Measurements from ENCODE around the gene VKORC1. TPM values are rescaled to one million over a fixed set of nuclear protein-coding genes. Genes with fewer than 3 reads are reported as not detected.
"Not testable (repeated sequence)": the region's sequence is repeated elsewhere in the genome, so short reads cannot be mapped to it uniquely, and the experiment has no call there.

VKORC1 gene
- total RNA-seq, 2 donors from 2014 or later = 65.2 to 84.6 TPM

DNA sequence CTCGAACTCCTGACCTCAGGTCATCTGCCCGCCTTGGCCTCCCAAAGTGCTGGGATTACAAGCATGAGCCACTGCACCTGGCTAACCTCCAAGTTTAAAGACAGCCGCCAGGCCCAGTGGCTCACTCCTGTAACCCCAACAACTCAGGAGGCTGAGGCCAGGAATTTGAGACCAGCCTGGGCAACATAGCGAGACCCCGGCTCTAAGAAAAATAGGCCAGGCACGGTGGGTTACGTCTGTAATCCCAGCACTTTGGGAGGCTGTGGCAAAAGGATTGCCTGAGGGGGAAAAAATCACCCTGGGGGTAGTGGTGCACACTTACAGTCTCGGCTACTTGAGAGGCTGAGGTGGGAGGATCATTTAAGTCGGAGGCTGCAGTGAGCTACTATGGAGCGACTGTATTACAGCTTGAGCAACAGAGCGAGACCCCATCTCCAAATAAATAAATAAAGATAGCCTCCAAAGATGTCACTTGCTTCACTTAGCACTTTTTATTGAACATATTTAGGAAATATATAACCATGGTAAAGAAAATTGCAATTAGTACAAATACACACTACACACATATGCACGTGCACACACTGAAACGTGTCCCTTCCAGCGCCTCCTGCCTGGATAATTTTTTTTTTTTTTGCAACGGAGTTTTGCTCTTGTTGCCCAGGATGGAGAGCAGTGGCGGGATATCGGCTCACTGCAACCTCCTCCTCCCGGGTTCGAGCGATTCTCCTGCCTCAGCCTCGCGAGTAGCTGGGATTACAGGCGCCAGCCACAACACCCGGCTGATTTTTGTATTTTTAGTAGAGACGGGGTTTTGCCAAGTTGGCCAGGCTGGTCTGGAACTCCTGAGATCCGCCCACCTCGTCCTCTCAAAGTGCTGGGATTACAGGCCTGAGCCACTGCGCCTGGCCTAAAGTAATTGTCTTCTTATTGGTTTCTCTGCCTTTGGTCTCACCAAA, 12.2 kb upstream of the VKORC1 start:
- H3K27me3 Mint-ChIP-seq = no peaks in the 10 kb centered on the region
- H3K4me1 Mint-ChIP-seq (ENCODE audit: low read depth in 2 of 2) = peaks cover 17 to 20% of the 10 kb centered on the region in 2 donors
- H3K9me3 Mint-ChIP-seq = no peaks in the 10 kb centered on the region

DNA sequence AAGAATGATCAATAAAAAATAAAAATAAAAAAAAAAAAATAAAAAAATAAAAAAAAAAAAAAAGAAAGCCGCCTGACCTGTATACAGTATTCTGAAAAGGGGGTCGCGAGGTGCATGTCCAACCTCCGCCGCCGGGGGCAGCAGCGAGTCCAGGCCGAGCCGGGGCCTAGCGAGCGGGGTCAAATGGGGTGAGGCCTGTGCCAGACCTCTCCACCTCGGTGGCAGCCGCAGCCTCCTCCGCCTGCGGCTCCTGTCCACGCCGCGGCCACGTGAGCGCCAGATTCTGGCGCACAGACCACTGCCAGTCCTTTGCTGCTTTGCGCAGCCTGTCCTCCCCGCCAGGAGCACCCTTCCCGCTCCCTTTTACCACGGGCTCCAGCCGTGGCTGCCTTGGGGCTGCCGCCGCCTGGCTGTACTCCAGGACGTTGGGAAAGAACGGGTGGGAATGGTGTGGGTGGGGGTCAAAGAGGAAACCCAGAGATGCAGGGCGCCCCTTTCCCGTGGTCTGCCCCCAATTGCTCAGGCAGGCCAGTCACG, 11.1 kb upstream of the VKORC1 start:
- H3K9me3 Mint-ChIP-seq = no peaks in the 10 kb centered on the region
- no peaks in the 10 kb centered on the region for H3K36me3 Mint-ChIP-seq
- DNase-seq (ENCODE audit: low spot score) (peak; percentile 88), ATAC-seq (peak; percentile 84 to 88)
- peak overlapping the region; percentile 41 to 72 for H3K27ac Mint-ChIP-seq
- peaks cover 17 to 20% of the 10 kb centered on the region in 2 donors for H3K4me1 Mint-ChIP-seq (ENCODE audit: low read depth in 2 of 2)
- no peaks in the 10 kb centered on the region for H3K27me3 Mint-ChIP-seq
- H3K4me3 Mint-ChIP-seq = no peak overlapping the region

More for the DNA sequence above, 12.2 kb upstream of the VKORC1 start:
- H3K4me3 Mint-ChIP-seq = no peak overlapping the region
- no peak for ATAC-seq
- peak overlapping the region in 1 of 2 donors; percentile 85 for H3K27ac Mint-ChIP-seq
- no peak for DNase-seq (ENCODE audit: low spot score)
- no peaks in the 10 kb centered on the region for H3K36me3 Mint-ChIP-seq

DNA sequence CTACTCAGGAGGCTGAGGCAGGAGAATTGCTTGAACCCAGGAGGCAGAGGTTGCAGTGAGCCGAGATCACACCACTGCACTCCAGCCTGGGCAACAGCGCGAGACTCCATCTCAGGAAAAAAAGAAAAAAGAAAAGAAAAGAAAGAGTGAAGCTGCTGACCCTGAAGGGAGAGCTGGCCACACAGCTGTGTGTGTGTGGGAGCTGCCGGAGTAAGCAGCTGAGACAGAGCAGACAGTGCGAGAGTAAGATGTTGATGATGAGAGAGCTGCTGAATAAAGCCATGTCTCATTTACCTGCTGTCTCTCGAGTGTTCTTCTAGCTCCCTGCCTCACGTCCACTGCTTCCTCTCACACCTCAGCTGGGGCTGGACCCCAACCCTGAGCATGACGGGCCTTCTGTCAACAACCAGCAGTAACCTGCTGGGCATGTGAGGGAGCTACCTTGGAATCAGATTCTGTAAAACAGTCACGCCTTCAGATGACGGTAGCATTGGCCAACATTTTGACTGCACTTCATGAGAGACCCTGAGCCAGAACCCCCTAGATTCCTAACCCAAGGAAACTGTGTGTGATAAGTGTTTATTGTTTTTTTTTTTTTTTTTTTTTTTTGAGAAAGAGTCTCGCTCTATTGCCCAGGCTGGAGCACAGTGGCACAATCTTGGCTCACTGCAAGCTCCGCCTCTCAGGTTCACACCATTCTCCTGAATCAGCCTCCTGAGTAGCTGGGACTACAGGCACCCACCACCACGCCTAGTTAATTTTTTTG, 6.5 kb upstream of the VKORC1 start:
- H3K9me3 Mint-ChIP-seq = not testable (repeated sequence)

DNA sequence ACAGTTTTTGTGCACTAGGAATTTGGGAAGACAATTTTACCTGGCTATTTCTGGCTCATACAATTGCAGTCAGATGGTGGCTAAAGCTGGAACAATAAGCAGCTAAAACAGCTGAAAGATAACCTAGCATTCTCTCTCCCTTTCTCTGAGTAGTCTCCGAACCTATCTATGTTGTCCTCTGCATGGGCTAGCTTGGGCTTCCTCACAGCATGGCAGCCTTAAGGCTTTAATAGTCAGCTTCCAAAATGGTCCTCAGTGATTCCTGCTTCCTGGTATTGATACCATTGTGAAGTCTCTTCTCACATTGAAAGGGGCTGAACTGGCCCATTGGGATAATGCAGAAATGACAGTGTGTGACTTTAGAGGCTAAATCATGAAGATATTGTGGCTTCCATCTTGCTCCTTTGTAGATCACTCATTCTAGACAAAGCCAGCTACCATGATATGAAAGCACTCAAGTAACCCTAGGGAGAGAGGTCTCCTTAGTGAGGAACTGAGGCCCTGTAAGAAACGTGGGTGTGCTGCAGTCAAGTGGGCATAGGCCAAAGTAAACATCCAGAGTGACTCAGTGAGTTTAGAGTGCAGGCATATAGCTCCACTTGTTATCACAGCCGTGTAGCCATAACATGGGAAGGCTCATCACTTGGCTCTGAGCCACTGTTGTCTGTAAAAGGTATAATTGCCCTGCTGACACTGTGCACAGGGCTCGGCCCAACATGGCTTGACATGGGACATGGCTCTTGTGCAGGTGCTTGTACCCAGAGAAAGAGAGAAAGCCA, 5.5 kb upstream of the VKORC1 start:
- no peaks in the 10 kb centered on the region for H3K27me3 Mint-ChIP-seq
- ATAC-seq = no peak
- no peak overlapping the region for H3K27ac Mint-ChIP-seq
- H3K4me1 Mint-ChIP-seq (ENCODE audit: low read depth in 2 of 2) = peaks cover 10 to 13% of the 10 kb centered on the region in 2 donors
- no peak overlapping the region for H3K4me3 Mint-ChIP-seq
- no peak for DNase-seq (ENCODE audit: low spot score)
- H3K9me3 Mint-ChIP-seq = no peaks in the 10 kb centered on the region
- no peaks in the 10 kb centered on the region for H3K36me3 Mint-ChIP-seq

More for the DNA sequence above, 6.5 kb upstream of the VKORC1 start:
- not testable (repeated sequence) for H3K36me3 Mint-ChIP-seq; H3K4me3 Mint-ChIP-seq; H3K27ac Mint-ChIP-seq; DNase-seq (ENCODE audit: low spot score); ATAC-seq; H3K4me1 Mint-ChIP-seq (ENCODE audit: low read depth in 2 of 2); H3K27me3 Mint-ChIP-seq

DNA sequence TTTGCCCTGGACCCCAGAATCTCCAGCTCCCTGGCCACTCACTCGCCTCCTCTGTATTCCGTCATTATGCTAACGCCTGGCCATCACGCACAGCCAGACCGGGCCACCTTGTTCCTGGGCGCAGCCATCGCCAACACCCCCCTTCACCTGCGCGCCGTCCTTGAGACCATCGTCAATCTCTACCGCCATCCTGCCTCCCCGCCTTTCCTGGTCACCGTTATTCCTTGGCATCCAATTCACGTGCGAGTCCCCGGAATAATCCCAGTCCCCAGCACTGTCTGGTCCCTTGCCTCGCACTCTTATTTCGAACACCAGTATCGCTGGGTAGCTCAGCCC, 541 bp downstream of the VKORC1 start:
- Mint-ChIP-seq H3K36me3 (no peaks in the 10 kb centered on the region), H3K9me3 (no peaks in the 10 kb centered on the region), H3K27ac (peak overlapping the region; percentile 69 to 83), H3K4me1 (ENCODE audit: low read depth in 2 of 2) (peaks cover 21 to 24% of the 10 kb centered on the region in 2 donors), H3K4me3 (peak overlapping the region; percentile 88), H3K27me3 (no peaks in the 10 kb centered on the region)
- DNase-seq (ENCODE audit: low spot score) (no peak), ATAC-seq (no peak)

DNA sequence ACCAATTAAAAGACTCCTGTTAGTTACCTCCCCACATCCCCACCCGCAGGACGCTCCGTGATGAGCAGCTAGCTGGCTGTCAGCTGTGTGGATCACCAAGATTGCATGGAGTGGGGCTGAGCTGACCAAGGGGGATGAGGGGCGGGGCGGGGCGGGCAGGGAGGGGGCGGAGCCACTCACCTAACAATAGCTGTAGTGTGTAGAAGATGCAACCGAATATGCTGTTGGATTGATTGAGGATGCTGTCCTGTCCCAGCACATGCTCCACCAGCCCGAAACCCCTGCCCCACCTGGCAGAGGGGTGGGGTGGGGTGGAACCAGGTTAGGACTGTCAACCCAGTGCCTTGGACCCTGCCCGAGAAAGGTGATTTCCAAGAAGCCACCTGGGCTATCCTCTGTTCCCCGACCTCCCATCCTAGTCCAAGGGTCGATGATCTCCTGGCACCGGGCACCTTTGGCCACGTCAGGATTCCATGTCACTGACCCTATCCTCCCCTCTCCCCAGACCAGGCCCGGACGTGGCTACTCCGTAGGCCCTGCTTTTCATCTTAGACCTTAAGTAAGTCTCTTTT, 1.4 kb downstream of the VKORC1 start:
- ATAC-seq = no peak
- Mint-ChIP-seq H3K4me1 (ENCODE audit: low read depth in 2 of 2) (peaks cover 21 to 24% of the 10 kb centered on the region in 2 donors), H3K27ac (no peak overlapping the region), H3K9me3 (no peaks in the 10 kb centered on the region), H3K36me3 (no peaks in the 10 kb centered on the region), H3K27me3 (no peaks in the 10 kb centered on the region), H3K4me3 (no peak overlapping the region)
- DNase-seq (ENCODE audit: low spot score) = no peak

DNA sequence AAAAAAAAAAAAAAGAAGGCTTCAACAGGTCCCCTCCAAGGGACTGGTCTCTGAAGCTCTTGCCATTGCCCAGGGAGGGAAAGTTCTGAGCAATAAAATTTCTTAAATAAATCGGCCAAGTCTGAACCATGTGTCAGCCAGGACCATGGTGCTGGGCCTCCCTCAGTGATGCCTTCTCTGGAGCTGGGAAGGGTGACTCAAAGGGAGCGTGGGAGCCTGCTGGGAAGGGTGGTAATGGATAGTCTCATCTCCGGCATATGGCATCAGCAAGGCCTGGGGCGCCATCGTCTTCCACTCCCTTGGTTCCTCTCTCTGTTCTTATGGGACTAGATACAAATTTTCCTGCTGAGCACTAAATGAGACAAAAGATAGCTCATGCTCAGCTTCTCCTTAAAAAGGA, 2.3 kb downstream of the VKORC1 start:
- Mint-ChIP-seq H3K9me3 (no peaks in the 10 kb centered on the region), H3K27me3 (no peaks in the 10 kb centered on the region), H3K36me3 (no peaks in the 10 kb centered on the region), H3K27ac (no peak overlapping the region), H3K4me1 (ENCODE audit: low read depth in 2 of 2) (peaks cover 21 to 24% of the 10 kb centered on the region in 2 donors), H3K4me3 (peak overlapping the region; percentile 27)
- no peak for ATAC-seq
- no peak for DNase-seq (ENCODE audit: low spot score)

DNA sequence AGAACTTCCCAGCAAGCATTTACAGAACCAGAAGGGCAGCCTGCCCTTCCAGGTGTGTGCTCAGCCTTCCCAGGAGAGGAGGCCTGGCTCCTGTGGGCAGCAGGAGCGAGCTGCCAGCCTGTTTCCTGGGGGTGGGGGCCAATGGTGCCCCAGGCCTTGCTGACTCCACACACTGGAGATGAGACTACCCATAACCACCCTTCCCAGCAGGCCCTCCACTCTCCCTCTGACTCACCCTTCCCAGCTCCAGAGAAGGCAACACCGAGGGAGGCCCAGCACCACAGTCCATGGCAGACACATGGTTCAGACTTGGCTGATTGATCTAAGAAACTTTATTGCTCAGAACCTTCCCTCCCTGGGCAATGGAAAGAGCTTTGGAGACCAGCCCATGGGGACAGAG, 4.1 kb downstream of the VKORC1 start:
- no peak for ATAC-seq
- H3K36me3 Mint-ChIP-seq = no peaks in the 10 kb centered on the region
- no peak overlapping the region for H3K4me3 Mint-ChIP-seq
- no peaks in the 10 kb centered on the region for H3K9me3 Mint-ChIP-seq
- H3K27ac Mint-ChIP-seq = no peak overlapping the region
- DNase-seq (ENCODE audit: low spot score) = no peak
- no peaks in the 10 kb centered on the region for H3K27me3 Mint-ChIP-seq
- H3K4me1 Mint-ChIP-seq (ENCODE audit: low read depth in 2 of 2) = peaks cover 11 to 17% of the 10 kb centered on the region in 2 donors

DNA sequence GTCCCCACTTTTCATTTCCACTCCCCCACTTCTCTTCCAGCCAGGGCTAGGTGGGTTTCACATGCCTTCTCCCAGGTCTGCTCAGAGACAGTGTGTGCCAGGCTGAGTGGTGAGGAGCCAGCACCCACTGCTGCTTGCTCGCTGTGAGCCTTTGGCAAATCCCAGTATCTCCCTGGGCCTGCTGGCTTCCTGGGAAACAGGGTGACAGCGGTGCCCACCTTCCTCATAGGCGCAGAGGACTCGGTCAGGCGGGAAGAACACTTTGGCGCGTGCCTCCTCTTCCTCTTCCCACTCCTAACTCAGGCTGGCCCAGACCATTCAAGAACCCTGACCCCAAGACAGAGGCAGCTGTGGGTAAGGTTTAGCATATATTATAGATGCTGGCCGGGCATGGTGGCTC, 5.4 kb downstream of the VKORC1 start:
- Mint-ChIP-seq H3K9me3 (no peaks in the 10 kb centered on the region), H3K4me3 (no peak overlapping the region), H3K27ac (peak overlapping the region in 1 of 2 donors; percentile 63), H3K27me3 (no peaks in the 10 kb centered on the region), H3K4me1 (ENCODE audit: low read depth in 2 of 2) (peaks cover 5 to 15% of the 10 kb centered on the region in 2 donors), H3K36me3 (no peaks in the 10 kb centered on the region)
- ATAC-seq = no peak
- no peak for DNase-seq (ENCODE audit: low spot score)

DNA sequence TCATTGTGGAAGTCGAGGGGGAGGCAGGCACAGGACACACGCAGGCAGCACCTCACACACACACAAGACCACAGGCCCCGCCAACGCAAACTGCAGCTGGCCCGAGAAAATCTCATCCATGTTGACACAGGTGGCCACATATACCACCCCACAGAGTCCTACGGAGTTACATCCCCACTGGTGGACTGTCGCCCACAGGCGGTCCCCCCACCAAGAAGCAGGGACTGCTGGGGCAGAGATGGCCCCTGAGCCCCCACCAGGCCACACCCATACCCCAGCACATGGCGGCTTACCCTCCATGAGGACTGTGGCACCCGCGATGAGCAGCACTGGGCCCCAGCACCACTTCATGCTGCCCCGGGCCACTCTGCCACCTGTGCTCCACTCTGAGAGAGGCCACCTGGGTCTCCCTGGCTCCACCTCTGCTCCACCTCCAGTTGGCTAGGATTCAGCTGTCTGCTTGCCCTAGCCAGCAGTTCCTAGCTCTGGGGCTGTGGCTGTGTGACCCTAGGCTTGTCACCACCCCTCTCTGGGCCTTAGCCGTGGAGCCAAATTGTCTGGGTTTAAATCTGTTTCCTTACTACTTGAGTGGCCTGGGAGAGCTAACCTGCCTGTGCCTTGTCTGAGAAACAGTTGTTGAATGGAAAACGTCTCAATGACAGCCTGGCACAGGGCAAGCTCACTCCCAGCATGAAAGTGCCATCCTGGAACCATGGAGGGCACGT, 6.0 kb downstream of the VKORC1 start, which contains the start of gene PRSS53:
TSS of gene PRSS53 (minus strand) at position 485 of the 725 bp plus-strand sequence. CDS start at position 351, 134 bp downstream.
- H3K36me3 Mint-ChIP-seq = no peaks in the 10 kb centered on the region
- DNase-seq (ENCODE audit: low spot score) (no peak), ATAC-seq (no peak)
- no peaks in the 10 kb centered on the region for H3K27me3 Mint-ChIP-seq
- H3K4me3 Mint-ChIP-seq = no peak within 1 kb of the TSS
- peak within 1 kb of the TSS in 1 of 2 donors; percentile 63 for H3K27ac Mint-ChIP-seq
- no peaks in the 10 kb centered on the region for H3K9me3 Mint-ChIP-seq
- peaks cover 0 to 10% of the 10 kb centered on the region in 2 donors for H3K4me1 Mint-ChIP-seq (ENCODE audit: low read depth in 2 of 2)

DNA sequence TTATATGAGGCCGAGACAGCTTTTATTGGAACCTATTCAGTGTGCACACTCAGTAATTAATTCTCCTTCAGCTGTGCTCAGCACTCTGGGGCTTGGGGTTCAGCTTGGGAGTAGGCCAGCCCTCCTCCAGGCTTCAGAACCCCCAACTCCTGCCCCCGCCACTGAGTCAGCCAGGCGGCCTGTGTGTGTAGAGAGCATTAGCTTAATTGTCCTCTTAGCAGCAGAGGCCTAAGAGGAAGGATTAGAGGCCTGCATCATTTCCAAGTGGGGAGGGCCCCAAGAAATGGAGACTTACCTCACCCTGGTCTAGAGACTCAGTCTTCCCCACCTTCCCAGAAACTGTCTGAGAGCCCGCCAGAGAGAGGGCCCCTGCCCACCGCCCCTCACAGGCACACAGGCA, 6.6 kb downstream of the VKORC1 start:
- ATAC-seq = no peak
- no peak overlapping the region for H3K27ac Mint-ChIP-seq
- no peaks in the 10 kb centered on the region for H3K27me3 Mint-ChIP-seq
- peaks cover 0 to 8% of the 10 kb centered on the region in 2 donors for H3K4me1 Mint-ChIP-seq (ENCODE audit: low read depth in 2 of 2)
- H3K9me3 Mint-ChIP-seq = no peaks in the 10 kb centered on the region
- H3K36me3 Mint-ChIP-seq = no peaks in the 10 kb centered on the region
- H3K4me3 Mint-ChIP-seq = no peak overlapping the region
- no peak for DNase-seq (ENCODE audit: low spot score)

DNA sequence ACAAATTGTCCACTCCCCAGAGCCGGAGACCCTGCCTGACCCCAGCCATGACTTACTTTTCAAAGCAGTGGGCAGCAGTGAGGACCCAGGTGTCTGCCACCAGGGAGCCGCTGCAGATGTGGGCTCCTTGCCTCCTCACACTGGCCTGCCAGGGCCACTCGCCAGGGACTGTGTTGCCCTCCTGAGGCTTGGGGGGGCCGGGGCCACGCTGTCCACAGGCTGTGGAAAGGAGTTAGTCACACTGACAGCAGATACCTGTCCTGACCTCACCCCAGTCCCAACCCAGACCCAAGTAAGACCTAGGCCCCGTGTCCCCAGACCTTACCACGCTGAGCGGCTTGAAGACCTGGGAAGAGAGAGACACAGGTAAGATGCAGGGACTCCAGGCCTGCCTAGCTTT, 7.1 kb downstream of the VKORC1 start:
- Mint-ChIP-seq H3K27me3 (no peaks in the 10 kb centered on the region), H3K4me3 (no peak overlapping the region), H3K9me3 (no peaks in the 10 kb centered on the region), H3K36me3 (no peaks in the 10 kb centered on the region), H3K4me1 (ENCODE audit: low read depth in 2 of 2) (peaks cover under 1 to 9% of the 10 kb centered on the region in 2 donors), H3K27ac (no peak overlapping the region)
- DNase-seq (ENCODE audit: low spot score) = no peak
- ATAC-seq = no peak

DNA sequence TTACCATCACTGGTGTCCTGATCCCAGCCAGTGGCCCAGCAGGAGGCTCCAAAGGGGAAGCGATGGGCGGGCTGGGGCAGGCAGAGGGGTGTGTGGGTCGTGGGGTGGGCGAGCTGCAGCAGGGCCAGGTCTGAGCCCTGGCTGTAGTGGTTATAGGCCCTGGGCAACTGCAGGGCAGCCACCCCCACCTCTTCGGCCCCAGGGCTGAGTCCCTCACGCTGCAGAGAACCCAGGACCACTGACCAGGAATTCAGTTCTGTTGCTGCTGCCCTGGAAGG, 8.0 kb downstream of the VKORC1 start:
- Mint-ChIP-seq H3K4me1 (ENCODE audit: low read depth in 2 of 2) (peaks cover 6 to 14% of the 10 kb centered on the region in 2 donors), H3K9me3 (no peaks in the 10 kb centered on the region), H3K36me3 (no peaks in the 10 kb centered on the region), H3K4me3 (no peak overlapping the region), H3K27me3 (no peaks in the 10 kb centered on the region), H3K27ac (no peak overlapping the region)
- DNase-seq (ENCODE audit: low spot score) (no peak), ATAC-seq (no peak)
